ENCODE measurements around the gene FAM83B.

DNA sequence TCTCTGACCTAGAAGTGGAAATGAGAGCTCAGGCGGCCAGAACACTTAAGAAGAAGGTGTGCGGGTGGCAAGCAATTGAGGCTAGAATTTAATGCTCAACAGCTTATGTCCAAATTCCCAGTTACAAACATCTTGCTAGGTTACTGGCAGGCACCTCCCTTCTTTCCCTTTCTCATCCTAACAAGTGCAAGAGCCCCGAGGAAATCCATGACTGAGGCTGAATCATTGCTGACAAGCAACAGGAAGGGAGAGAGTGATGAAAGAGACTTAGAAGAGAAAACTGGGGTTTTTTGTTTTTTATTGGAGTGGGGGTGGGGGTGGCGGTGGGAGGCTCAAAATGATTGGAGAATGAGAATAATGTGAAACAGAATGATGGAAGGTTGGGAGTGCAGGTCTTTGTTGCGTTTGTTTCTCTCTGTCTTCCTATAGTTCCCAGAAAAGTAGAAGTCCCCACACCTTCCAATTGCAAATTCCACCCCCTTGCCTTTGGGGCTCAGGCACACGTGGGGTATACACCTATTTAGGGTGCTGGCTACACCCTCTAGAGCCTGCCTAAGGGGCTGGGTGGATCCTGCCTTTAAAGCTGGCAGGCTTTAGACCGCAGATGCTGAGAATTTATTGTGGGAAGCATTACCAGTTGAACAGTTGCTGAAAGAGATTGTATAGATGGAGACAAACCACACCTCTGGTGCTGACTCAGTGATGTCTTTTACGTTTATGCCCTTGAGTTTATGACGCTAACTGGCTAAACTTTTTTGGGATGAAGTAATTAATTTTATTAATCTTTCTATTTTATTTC is 1.4 kb downstream of the FAM83B start:
- TF ChIP-seq SMAD1 (CRISPR knock-in tag; IDR thresholded peaks at IDR 0.05; ENCODE audit: borderline replicate concordance, low read depth) (no peak), POLR2AphosphoS5 (IDR thresholded peaks at IDR 0.05; ENCODE audit: low read depth, low read length) (no peak), ZNF629 (CRISPR knock-in tag; conservative IDR thresholded peaks at IDR 0.05) (no peak), TP53 (CRISPR knock-in tag; conservative IDR thresholded peaks at IDR 0.05) (no peak), TAF1 (CRISPR knock-in tag; IDR thresholded peaks at IDR 0.05) (no peak), MED13 (CRISPR knock-in tag; IDR thresholded peaks at IDR 0.05) (no peak), POLR2A (IDR thresholded peaks at IDR 0.05; ENCODE audit: insufficient read depth in 1 of 2, low read depth in 2 of 2, low read length in 2 of 2) (no peak), MEF2D (CRISPR knock-in tag; IDR thresholded peaks at IDR 0.05) (no peak)
- TF ChIP-seq, protein P1, sequence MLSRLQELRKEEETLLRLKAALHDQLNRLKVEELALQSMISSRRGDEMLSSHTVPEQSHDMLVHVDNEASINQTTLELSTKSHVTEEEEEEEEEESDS (CRISPR knock-in tag; IDR thresholded peaks at IDR 0.05; ENCODE audit: borderline replicate concordance): no peak
- TF ChIP-seq, protein P2, sequence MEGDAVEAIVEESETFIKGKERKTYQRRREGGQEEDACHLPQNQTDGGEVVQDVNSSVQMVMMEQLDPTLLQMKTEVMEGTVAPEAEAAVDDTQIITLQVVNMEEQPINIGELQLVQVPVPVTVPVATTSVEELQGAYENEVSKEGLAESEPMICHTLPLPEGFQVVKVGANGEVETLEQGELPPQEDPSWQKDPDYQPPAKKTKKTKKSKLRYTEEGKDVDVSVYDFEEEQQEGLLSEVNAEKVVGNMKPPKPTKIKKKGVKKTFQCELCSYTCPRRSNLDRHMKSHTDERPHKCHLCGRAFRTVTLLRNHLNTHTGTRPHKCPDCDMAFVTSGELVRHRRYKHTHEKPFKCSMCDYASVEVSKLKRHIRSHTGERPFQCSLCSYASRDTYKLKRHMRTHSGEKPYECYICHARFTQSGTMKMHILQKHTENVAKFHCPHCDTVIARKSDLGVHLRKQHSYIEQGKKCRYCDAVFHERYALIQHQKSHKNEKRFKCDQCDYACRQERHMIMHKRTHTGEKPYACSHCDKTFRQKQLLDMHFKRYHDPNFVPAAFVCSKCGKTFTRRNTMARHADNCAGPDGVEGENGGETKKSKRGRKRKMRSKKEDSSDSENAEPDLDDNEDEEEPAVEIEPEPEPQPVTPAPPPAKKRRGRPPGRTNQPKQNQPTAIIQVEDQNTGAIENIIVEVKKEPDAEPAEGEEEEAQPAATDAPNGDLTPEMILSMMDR (CRISPR knock-in tag; IDR thresholded peaks at IDR 0.05): no peak

All from HepG2 (cell line).